HEK293 (cell line): ENCODE data around the gene RPL13A.

ENCODE experiments used
- ZNF416 ChIP-seq: fragments of 450-650 bp; formaldehyde crosslinking; IDR thresholded peaks from 2 replicates; pipeline ENCODE4 v1.5.1; 2016; ENCODE audit warnings: missing biosample characterization, missing genetic modification characterization
- ZNF670 ChIP-seq: fragments of 450-650 bp; formaldehyde crosslinking; IDR thresholded peaks from 2 replicates; pipeline ENCODE4 v1.5.1; 2016; ENCODE audit warnings: missing biosample characterization, missing genetic modification characterization, low read depth
- ZNF76 ChIP-seq: fragments of 450-650 bp; formaldehyde crosslinking; IDR thresholded peaks from 2 replicates; pipeline ENCODE4; 2016; ENCODE audit warnings: low read depth, missing biosample characterization, missing genetic modification characterization, borderline replicate concordance
- TF ChIP-seq, protein P1 (sequence below): fragments of 450-650 bp; formaldehyde crosslinking; IDR thresholded peaks from 2 replicates; pipeline ENCODE4 v1.5.1; 2016; ENCODE audit warnings: missing biosample characterization, missing genetic modification characterization
- TF ChIP-seq, protein P2 (sequence below): fragments of 450-650 bp; formaldehyde crosslinking; IDR thresholded peaks from 2 replicates; pipeline ENCODE4 v1.5.1; 2016; ENCODE audit warnings: missing biosample characterization, missing genetic modification characterization

DNA sequence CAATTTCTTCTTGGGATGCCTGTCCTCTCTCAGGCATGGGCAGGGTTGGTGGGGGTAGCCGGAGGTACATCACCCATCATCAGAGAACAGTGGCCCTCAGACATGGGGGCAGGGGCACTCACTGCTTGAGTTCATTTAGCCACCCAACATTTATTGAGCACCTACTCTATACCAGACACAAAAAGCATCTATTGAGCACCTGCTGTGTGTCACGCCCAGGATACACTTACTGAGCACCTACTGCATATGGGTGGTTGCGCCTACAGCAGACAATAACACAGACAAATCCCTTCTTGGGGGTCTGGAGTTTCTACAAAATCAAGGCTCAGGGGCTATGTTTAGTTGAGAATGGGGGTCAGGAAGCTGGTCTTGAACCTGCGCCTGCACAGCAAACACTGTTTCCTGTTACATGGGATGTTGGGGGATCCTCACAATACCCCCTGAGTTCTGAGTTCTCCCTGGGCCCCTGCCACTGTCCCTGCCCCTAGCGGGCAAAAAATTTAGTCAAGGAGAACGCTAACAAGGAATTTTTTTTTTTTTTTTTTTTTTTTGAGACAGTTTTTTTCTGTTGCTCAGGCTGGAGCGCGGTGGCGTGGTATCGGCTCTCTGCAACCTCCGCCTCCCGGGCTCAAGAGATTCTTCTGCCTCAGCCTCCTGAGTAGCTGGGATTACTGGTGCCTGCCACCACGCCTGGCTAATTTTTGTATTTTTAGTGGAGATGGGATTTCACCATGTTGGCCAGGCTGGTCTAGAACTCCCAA, 52.0 kb downstream of the RPL13A start:
- TF ChIP-seq ZNF416 (tag by site-specific recombination), result no peak
- TF ChIP-seq, protein P1, sequence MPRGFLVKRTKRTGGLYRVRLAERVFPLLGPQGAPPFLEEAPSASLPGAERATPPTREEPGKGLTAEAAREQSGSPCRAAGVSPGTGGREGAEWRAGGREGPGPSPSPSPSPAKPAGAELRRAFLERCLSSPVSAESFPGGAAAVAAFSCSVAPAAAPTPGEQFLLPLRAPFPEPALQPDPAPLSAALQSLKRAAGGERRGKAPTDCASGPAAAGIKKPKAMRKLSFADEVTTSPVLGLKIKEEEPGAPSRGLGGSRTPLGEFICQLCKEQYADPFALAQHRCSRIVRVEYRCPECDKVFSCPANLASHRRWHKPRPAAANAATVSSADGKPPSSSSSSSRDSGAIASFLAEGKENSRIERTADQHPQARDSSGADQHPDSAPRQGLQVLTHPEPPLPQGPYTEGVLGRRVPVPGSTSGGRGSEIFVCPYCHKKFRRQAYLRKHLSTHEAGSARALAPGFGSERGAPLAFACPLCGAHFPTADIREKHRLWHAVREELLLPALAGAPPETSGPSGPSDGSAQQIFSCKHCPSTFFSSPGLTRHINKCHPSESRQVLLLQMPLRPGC (tag by site-specific recombination), result no peak
- no peak for TF ChIP-seq ZNF670 (tag by site-specific recombination)
- TF ChIP-seq, protein P2, sequence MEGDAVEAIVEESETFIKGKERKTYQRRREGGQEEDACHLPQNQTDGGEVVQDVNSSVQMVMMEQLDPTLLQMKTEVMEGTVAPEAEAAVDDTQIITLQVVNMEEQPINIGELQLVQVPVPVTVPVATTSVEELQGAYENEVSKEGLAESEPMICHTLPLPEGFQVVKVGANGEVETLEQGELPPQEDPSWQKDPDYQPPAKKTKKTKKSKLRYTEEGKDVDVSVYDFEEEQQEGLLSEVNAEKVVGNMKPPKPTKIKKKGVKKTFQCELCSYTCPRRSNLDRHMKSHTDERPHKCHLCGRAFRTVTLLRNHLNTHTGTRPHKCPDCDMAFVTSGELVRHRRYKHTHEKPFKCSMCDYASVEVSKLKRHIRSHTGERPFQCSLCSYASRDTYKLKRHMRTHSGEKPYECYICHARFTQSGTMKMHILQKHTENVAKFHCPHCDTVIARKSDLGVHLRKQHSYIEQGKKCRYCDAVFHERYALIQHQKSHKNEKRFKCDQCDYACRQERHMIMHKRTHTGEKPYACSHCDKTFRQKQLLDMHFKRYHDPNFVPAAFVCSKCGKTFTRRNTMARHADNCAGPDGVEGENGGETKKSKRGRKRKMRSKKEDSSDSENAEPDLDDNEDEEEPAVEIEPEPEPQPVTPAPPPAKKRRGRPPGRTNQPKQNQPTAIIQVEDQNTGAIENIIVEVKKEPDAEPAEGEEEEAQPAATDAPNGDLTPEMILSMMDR (tag by site-specific recombination), result no peak
- no peak for TF ChIP-seq ZNF76 (tag by site-specific recombination)
